NCI-H345 (cell line): ENCODE measurements around the gene NAALADL2.
"Not testable (repeated sequence)": the region's sequence is repeated elsewhere in the genome, so short reads cannot be mapped to it uniquely, and the experiment has no call there.

Source experiments
- DNase-seq: peaks from one replicate; lab custom pipeline; 2025; lab: John Stamatoyannopoulos, UW

NAALADL2 gene

GRCh38 chr3:175267561-175267960 lies 408.4 kb downstream of the NAALADL2 start:
- DNase-seq: no peak

DNA sequence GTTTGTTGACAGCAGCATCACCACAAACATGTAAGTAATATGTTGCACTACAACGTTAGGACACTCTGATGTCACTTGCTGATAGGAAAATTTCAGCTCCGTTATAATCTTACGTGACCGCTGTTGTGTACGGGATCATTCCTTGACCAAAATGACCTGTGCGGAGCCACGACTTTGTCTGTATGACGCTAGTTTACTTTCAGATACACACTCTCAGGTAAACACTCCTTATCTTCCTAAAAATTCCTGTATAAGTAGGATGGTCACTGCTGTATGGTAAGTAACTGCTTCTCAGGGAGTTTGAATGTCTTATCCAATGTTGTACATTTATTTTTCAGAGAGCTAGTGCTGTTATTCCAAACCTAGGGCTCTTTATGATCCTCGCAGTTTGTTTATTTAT lies 410.3 kb downstream of the NAALADL2 start:
- DNase-seq: no peak

DNA sequence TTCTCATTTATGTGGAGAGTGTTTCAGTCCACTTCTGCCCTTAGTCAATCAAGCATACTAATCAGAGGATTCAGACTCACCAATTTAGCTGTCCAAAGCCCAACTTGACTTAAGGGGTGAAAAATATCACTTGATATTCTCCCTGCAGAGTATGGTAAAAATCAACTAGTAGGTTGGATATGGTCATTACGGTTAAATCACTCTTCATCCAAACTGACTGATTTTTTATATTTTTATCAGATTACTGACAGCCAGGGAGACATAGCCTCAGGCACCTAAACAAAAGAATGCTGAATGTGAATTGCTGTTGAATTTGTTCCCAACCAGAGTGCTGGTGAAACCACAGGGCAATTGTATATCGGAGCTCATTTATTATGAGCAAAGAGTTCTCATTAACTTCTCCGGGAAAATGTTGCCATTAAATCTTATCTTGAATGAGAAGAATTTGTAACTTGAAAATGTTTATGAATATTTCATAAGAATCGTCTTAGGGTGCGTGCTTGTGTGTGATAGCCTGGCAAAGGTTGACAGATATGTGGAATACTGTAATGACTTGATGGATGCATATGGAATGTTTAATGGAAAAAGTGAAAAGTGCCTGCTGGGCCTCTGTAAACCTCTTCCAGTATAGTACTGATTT lies 411.2 kb downstream of the NAALADL2 start:
- DNase-seq: peak; percentile 38

- no peak for DNase-seq
These were observed 411.7 kb downstream of the NAALADL2 start for GRCh38 chr3:175270866-175271265.

DNA sequence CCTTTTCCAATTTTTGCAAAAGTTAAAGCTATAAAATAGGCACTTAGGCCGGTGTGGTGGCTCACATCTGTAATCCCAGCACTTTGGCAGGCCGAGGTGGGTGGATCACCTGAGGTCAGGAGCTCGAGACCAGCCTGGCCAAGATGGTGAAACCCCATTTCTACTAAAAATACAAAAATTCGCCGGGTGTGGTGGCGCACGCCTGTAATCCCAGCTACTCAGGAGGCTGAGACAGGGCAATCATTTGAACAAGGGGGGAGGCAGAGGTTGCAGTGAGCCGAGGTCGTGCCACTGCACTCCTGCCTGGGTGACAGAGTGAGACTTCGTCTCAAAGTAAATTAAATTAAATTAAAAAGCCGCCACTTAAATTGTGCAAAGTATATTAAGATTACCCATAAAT lies 412.3 kb downstream of the NAALADL2 start:
- DNase-seq: not testable (repeated sequence)

GRCh38 chr3:175272392-175272791 lies 413.3 kb downstream of the NAALADL2 start:
- no peak for DNase-seq

DNA sequence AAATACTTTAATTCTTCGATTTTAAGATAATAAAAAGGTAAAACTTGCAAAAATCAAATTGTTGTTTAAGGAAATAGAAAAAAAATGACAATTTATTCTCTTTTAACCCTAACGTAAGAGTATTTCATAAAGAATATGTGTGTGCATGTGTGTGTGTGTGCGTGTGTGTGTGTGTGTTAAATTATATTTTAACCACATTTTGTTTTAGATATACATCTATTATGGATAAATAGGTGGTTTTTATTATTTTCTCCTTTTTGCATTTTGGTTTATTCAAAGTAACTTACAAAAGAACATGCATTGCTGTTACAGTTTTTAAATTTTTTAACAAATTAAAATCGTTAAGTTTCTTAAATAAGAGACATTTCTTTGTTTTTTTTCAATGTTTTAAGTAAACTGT lies 414.4 kb downstream of the NAALADL2 start:
- DNase-seq: no peak

- DNase-seq: peak; percentile 25
These were observed 414.9 kb downstream of the NAALADL2 start for GRCh38 chr3:175274056-175274455.

- DNase-seq: no peak
These were observed 415.5 kb downstream of the NAALADL2 start for GRCh38 chr3:175274474-175275218.

DNA sequence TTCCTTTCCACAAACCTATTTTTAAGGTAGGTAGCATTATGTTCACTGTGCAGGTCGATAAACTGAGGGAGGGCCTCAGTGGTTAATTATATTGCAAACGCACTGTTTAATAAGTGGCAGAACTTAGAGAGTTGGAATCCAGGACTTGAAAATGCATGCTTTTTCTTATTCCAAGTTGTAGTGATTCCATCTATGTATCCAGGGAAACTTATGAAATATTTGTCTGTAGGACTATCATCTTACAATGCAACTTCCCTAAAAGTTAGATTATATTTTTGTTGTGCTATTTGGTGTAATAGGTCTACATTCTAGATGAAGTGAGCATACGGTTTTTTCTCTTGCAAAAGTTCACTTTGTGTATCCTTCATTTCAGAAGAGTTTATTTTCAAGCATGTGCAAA lies 419.5 kb downstream of the NAALADL2 start:
- no peak for DNase-seq

GRCh38 chr3:175279457-175279856 lies 420.3 kb downstream of the NAALADL2 start:
- no peak for DNase-seq

DNA sequence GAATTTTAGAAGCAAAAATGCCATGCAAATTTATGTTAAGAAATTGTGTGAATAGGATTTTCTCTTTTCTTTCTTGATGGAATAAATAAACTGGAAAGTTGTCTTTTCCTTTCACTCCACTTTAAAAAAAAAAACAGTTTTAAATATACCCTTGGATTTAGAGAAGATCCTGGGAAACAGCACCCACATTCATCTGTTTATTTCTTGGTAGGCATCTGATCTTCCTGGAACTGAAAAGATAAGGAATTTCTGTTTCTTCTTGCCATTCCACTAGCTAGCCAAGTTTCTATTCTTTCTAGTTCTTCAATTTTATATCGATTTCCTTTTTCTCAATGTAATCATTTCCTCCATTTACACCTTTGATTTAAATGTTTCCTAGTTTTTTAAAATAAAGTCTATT lies 420.8 kb downstream of the NAALADL2 start:
- DNase-seq: no peak

DNA sequence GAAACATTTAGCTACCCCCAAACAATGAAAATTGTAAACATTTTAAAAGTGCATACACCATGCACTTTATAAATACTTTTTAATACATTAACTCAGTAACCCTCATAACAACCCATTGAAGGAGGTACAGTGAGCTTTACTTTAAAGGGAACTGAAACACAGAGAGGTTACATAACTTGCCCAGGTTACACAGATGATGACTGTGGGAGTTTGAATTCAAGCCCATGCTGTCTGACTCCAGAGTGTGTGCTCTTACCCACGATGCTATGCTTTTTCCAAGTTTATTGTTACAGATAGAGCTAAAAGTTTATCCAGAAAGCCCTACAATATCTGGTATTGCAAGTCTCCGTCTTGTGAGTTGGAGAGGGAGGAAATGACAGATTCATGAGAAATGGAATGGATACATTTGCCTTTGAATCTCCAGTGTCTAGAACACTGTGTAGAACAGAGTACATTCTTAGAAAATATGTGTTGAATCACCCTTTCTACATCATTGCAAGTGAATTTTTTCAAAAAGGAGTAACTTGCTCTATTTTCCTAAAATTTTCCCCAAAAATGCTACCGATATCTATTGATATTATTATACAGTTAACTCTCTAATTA lies 428.3 kb downstream of the NAALADL2 start:
- no peak for DNase-seq

DNA sequence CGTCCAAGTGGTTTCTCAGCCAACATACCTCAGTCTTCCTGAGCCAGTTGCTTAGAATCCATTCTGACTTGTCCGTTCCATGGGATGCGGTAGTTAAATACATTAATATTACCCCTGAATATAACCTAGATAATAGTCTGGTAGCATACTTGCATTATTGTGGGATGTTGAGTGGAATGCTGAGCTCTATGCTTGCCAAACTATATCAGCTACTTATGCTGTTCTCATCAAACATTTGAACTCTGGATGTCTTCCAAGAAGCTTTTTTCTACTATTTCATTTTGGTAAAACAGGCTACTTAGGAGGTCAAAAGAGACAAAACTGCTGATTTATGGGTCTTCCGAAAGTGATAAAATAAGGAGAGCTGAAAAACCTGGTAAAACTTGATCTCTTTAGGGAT lies 429.5 kb downstream of the NAALADL2 start:
- no peak for DNase-seq

GRCh38 chr3:175294793-175295192 lies 435.7 kb downstream of the NAALADL2 start:
- no peak for DNase-seq

GRCh38 chr3:175295248-175296130 lies 436.4 kb downstream of the NAALADL2 start:
- DNase-seq: no peak

- no peak for DNase-seq
These were observed 438.1 kb downstream of the NAALADL2 start for GRCh38 chr3:175297216-175297615.

- DNase-seq: no peak
These were observed 442.6 kb downstream of the NAALADL2 start for GRCh38 chr3:175301741-175302140.

DNA sequence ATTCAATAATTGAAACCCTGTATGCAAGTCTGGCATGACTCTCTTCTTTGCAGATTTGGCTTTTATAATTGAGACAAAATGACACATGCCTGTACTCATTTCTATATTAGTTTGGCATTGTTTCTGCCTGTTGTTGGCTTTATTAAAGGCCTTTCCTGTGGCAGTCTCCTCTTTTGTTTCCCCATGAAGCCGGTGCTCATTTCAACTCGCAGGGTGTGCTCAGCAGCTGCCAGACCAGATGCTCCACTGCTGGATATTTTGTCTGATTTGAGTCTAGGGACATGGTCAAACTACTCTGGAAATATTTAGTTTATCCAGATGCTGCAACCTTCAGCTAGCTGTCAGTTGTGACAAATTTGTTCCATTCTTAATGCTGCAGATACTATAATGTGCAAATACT lies 445.3 kb downstream of the NAALADL2 start:
- no peak for DNase-seq

DNA sequence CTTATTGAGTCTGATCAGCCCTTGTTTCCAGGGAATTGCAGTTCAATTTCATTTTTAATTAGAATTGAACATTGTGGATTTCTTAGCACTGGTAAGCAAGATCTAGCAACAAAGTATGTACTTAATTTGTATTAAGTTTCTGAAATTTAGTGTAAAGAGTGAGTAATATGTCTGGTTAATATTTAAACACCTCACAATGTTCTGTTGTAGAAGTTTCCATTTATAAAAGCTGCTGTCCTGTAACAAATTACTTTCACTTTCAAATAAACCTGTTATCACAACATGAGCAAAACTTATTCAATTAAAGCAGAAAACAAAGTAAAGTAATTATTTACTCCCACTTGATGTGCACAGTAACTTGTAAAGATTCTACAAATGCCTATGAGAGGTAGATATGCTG lies 448.5 kb downstream of the NAALADL2 start:
- DNase-seq: no peak

GRCh38 chr3:175308097-175308496 lies 449.0 kb downstream of the NAALADL2 start:
- DNase-seq: no peak

GRCh38 chr3:175310046-175310445 lies 450.9 kb downstream of the NAALADL2 start:
- DNase-seq: no peak
